Adrenal gland (tissue), 12 donors: ENCODE measurements around the gene CCDC149. TPM values are rescaled to one million over a fixed set of nuclear protein-coding genes. Genes with fewer than 3 reads are reported as not detected.

ENCODE experiments used
- DNase-seq, 7 donors: peaks; one replicate each; pipeline ENCODE4 v3.0.0-alpha.2; 2019 to 2020
- H3K27ac ChIP-seq, 5 donors: fragments of 200-600 bp; sonication (generic) in 4 of 5; 1 replicate in 3 of 5; 2 replicates in 2 of 5; pipeline versions ENCODE4 v1.5.1 to v1.8.0; 2016 to 2020; ENCODE audit warnings: mild to moderate bottlenecking in 1 of 5
- H3K27me3 ChIP-seq: fragments of 200-600 bp; 2 replicates; pipeline ENCODE4 v1.8.0; 2021
- H3K36me3 ChIP-seq, 2 donors: fragments of 200-600 bp; replicated peaks in 1 of 2; 1 replicate in 1 of 2; 2 replicates in 1 of 2; pipeline versions ENCODE4 v1.5.1 to v1.8.0; 2018 to 2022
- H3K4me1 ChIP-seq, 2 donors: fragments of 200-600 bp; replicated peaks in 1 of 2; 1 replicate in 1 of 2; 2 replicates in 1 of 2; pipeline versions ENCODE4 v1.5.1 to v1.8.0; 2018 to 2021
- H3K4me3 ChIP-seq, 4 donors: fragments of 200-600 bp; sonication (generic) in 3 of 4; one replicate each; pipeline ENCODE4 v1.5.1; 2016 to 2018
- H3K9me3 ChIP-seq, 3 donors: fragments of 200-600 bp; sonication (generic) in 1 of 3; replicated peaks in 1 of 3; 1 replicate in 2 of 3; 2 replicates in 1 of 3; pipeline versions ENCODE4 v1.5.1 to v1.8.0; 2016 to 2021
- POLR2A ChIP-seq, 2 donors: fragments of 450-650 bp; IDR thresholded peaks; one replicate each; pipeline ENCODE4 v1.6.1; 2017; ENCODE audit warnings: antibody characterized with exemption in 2 of 2, mild to moderate bottlenecking in 2 of 2, moderate library complexity in 1 of 2
- WGBS, 4 donors: extraction: QIAGEN DNeasy Blood & Tissue Kit in 2 of 4; methylation state at CpG; one replicate each; pipeline versions ENCODE4 v1.1.5 to v1.1.7; 2013 to 2017; 5-methylcytosine and 5-hydroxymethylcytosine counted together
- intact Hi-C, 2 donors: fragments of 100-400 bp; cut with DNase I; formaldehyde crosslinking; loops; one replicate each; pipeline versions ENCODE4 v1.14.1 to v1.15.0; 2022 to 2023
- polyA plus RNA-seq, 3 donors: library from polyadenylated mRNA; stranded (reverse); fragments of 200-250 nt in 2 of 3; fragments of 350-450 nt in 1 of 3; fragmentation: Illumina TruSeq in 1 of 3; extraction: RNeasy Lipid Tissue Mini Kit (QIAGEN cat#74804) in 1 of 3; gene quantifications; one replicate each; pipeline ENCODE4 v1.2.3, GENCODE V29; 2013 to 2014
- total RNA-seq, 9 donors: library from RNA; depleted of rRNA in 4 of 9; stranded (reverse); fragments of >200 nt in 4 of 9; fragments of 120-200 nt in 1 of 9; fragmentation: NEBNext Ultra II Directional in 1 of 9; extraction: Animal tissue kit (Norgen Biotek cat#: 25700) in 1 of 9; gene quantifications; one replicate each; pipeline versions ENCODE4 v1.1.0 to v1.2.4, GENCODE V29; 2013 to 2023
- TF ChIP-seq, protein P1 (sequence below), 6 experiments: fragments of 450-650 bp in 4 of 6; fragments of 200-600 bp in 2 of 6; sonication (generic) in 1 of 6; IDR thresholded peaks; 1 replicate in 5 of 6; 2 replicates in 1 of 6; pipeline versions ENCODE4 v1.5.1 to v1.8.0; 2016 to 2021; ENCODE audit warnings: antibody characterized with exemption in 6 of 6, mild to moderate bottlenecking in 2 of 6, moderate library complexity in 1 of 6
- donor health status: healthy with polysubstance abuse.
- donor health status: Bipolar disorder and iron deficiency.
- donor health status: DM: yes; HTN: yes; CAD: no.
- donor health status: DM: no; HTN: no; CAD: no.
- donor health status: DM: no; HTN: no; CAD: no.
- donor health status: DM: yes; HTN: yes; CAD: no.

CCDC149 gene
- total and polyA plus RNA-seq, 12 donors = 3.6 to 13.0 (median 8.4) TPM

DNA sequence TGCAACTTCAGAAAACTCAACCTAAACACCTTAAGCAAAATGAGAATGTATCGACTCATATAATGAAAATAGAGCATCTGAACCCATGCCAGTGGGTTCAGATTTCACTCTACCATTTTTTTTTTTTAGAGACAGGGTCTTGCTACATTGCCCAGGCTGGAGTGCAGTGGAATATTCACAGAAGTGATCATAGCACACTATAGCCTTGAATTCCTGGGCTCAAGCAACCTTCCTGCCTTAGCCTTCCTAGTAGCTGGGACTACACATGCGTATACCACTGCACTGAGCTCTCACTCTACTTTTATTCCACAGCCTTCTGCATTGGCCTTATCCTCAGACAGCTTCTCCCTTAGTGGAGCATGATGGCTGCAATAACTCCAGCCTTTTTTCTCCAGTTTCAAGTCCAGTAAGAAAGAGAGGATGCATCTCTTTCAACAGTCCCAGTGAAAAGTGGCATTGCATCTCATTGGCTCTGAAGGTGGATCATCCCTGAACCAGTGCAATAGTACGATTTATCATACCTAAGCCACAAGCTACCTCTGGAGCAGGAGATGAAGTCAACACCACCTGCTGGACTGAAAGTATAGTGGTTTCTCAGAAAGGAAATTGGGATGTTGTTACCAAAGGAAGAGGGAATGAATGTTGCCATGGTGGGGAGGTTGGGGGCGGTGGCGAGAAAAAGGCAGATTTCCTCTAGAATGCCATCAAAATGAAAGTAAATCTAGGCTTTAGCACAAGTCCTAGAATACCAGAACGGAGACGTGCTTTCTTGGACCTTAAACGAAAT lies 119.4 kb downstream of the CCDC149 start:
- WGBS, 4 donors = 79 to 86% (median 83%) methylated on average over 8 of the region's 8 CpGs
- no peak overlapping the region for H3K4me3 ChIP-seq
- H3K36me3 ChIP-seq = no peaks in the 10 kb centered on the region
- H3K9me3 ChIP-seq = no peaks in the 10 kb centered on the region
- no peak for TF ChIP-seq POLR2A (IDR thresholded peaks at IDR 0.05)
- TF ChIP-seq, protein P1, sequence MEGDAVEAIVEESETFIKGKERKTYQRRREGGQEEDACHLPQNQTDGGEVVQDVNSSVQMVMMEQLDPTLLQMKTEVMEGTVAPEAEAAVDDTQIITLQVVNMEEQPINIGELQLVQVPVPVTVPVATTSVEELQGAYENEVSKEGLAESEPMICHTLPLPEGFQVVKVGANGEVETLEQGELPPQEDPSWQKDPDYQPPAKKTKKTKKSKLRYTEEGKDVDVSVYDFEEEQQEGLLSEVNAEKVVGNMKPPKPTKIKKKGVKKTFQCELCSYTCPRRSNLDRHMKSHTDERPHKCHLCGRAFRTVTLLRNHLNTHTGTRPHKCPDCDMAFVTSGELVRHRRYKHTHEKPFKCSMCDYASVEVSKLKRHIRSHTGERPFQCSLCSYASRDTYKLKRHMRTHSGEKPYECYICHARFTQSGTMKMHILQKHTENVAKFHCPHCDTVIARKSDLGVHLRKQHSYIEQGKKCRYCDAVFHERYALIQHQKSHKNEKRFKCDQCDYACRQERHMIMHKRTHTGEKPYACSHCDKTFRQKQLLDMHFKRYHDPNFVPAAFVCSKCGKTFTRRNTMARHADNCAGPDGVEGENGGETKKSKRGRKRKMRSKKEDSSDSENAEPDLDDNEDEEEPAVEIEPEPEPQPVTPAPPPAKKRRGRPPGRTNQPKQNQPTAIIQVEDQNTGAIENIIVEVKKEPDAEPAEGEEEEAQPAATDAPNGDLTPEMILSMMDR (IDR thresholded peaks at IDR 0.05) = peak in 2 of 6 experiments; percentile 14 to 20
- H3K4me1 ChIP-seq = peaks cover 9 to 20% of the 10 kb centered on the region in 2 donors
- no peak for DNase-seq
- peaks cover 4% of the 10 kb centered on the region for H3K27me3 ChIP-seq
- intact Hi-C loops = no loop called here
- no peak overlapping the region for H3K27ac ChIP-seq

- Histone ChIP-seq H3K9me3 (no peaks in the 10 kb centered on the region), H3K36me3 (no peaks in the 10 kb centered on the region), H3K27me3 (no peaks in the 10 kb centered on the region), H3K4me3 (no peak overlapping the region), H3K27ac (no peak overlapping the region), H3K4me1 (peaks cover 9 to 20% of the 10 kb centered on the region in 2 donors)
- no peak for DNase-seq
- intact Hi-C loops = no loop called here
- WGBS, 4 donors = 65 to 80% (median 72%) methylated on average over 4 of the region's 4 CpGs
- no peak for TF ChIP-seq POLR2A (IDR thresholded peaks at IDR 0.05)
- TF ChIP-seq, protein P1 (IDR thresholded peaks at IDR 0.05) = no peak
Observed at GRCh38 chr4:24792552-24792951, 120.3 kb downstream of the CCDC149 start.

GRCh38 chr4:24791043-24791442 lies 121.8 kb downstream of the CCDC149 start:
- DNase-seq = no peak
- H3K4me1 ChIP-seq = peaks cover 9 to 20% of the 10 kb centered on the region in 2 donors
- no peaks in the 10 kb centered on the region for H3K27me3 ChIP-seq
- no peaks in the 10 kb centered on the region for H3K9me3 ChIP-seq
- H3K27ac ChIP-seq = no peak overlapping the region
- intact Hi-C loops = no loop called here
- TF ChIP-seq POLR2A (IDR thresholded peaks at IDR 0.05) = no peak
- TF ChIP-seq, protein P1 (IDR thresholded peaks at IDR 0.05) = no peak
- no peaks in the 10 kb centered on the region for H3K36me3 ChIP-seq
- no peak overlapping the region for H3K4me3 ChIP-seq

- Histone ChIP-seq H3K4me3 (no peak overlapping the region), H3K4me1 (no peaks in the 10 kb centered on the region), H3K36me3 (no peaks in the 10 kb centered on the region), H3K27me3 (no peaks in the 10 kb centered on the region), H3K27ac (no peak overlapping the region), H3K9me3 (no peaks in the 10 kb centered on the region)
- intact Hi-C loops = no loop called here
- TF ChIP-seq POLR2A (IDR thresholded peaks at IDR 0.05) = no peak
- TF ChIP-seq, protein P1 (IDR thresholded peaks at IDR 0.05) = no peak
- DNase-seq = no peak
- 57 to 67% (median 60%) methylated on average over 3 of the region's 3 CpGs for whole genome bisulfite sequencing, 4 donors
Observed at GRCh38 chr4:24783506-24783905, 129.3 kb downstream of the CCDC149 start.
